ENCODE measurements around the gene CDKL4.

DNA sequence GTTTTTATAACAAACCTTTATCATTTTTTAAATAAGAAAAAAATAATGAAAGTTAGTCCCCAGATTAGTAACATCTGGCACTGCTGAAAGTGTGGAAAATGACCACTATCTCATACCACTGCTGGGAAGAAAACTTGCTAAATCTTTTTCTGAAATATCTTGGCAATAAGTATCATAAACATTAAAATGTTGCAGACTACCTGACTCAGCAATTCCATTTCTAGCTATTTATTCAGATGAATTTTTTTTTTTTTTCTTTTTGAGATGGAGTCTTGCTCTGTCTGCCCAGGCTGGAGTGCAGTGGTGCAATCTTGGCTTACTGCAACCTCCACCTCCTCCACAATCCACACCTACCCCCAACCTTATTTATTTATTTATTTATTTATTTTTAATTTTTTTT lies 87.7 kb downstream of the CDKL4 start:
- TF ChIP-seq, protein P1, sequence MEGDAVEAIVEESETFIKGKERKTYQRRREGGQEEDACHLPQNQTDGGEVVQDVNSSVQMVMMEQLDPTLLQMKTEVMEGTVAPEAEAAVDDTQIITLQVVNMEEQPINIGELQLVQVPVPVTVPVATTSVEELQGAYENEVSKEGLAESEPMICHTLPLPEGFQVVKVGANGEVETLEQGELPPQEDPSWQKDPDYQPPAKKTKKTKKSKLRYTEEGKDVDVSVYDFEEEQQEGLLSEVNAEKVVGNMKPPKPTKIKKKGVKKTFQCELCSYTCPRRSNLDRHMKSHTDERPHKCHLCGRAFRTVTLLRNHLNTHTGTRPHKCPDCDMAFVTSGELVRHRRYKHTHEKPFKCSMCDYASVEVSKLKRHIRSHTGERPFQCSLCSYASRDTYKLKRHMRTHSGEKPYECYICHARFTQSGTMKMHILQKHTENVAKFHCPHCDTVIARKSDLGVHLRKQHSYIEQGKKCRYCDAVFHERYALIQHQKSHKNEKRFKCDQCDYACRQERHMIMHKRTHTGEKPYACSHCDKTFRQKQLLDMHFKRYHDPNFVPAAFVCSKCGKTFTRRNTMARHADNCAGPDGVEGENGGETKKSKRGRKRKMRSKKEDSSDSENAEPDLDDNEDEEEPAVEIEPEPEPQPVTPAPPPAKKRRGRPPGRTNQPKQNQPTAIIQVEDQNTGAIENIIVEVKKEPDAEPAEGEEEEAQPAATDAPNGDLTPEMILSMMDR (conservative IDR thresholded peaks at IDR 0.05 in 1 of 2, IDR thresholded peaks at IDR 0.05 in 1 of 2; ENCODE audit: extremely low read depth in 1 of 2, insufficient read depth in 1 of 2, low read depth in 1 of 2, low read length in 2 of 2): no peak
- no peak for TF ChIP-seq EZH2 (IDR thresholded peaks at IDR 0.05; ENCODE audit: borderline replicate concordance, low read length)

All from mammary epithelial cell (primary cell).